Bronchial epithelial cell (primary cell): Measurements from ENCODE around the gene PCNX2. TPM values are rescaled to one million over a fixed set of nuclear protein-coding genes. Genes with fewer than 3 reads are reported as not detected.

Experiments used
- DNase-seq: peaks from one replicate; pipeline ENCODE4 v3.0.0-alpha.2; 2010; ENCODE audit warnings: low read depth
- FAIRE-seq: peaks from 2 replicates; lab custom pipeline; 2011; peaks lifted over from hg19 to GRCh38; lab: Jason Lieb, UNC
- H3K27me3 ChIP-seq: 2 replicates; pipeline ENCODE4 v1.5.1; 2011; ENCODE audit warnings: low read length; ENCODE audit not compliant: control insufficient read depth, insufficient read depth
- H3K36me3 ChIP-seq: 2 replicates; pipeline ENCODE4 v1.5.1; 2011; ENCODE audit warnings: low read length; ENCODE audit not compliant: control insufficient read depth, insufficient read depth
- H3K4me3 ChIP-seq: 2 replicates; pipeline ENCODE4 v1.5.1; 2011; ENCODE audit warnings: mild to moderate bottlenecking, low read depth, low read length, control low read depth
- total RNA-seq: library from RNA; depleted of rRNA; stranded (reverse); fragments of >200 nt; gene quantifications from 2 replicates; pipeline ENCODE4 v1.2.1, GENCODE V29; 2014
- TF ChIP-seq, protein P1 (sequence below): IDR thresholded peaks from 2 replicates; pipeline ENCODE4 v1.5.1; 2011; ENCODE audit warnings: mild to moderate bottlenecking, moderate library complexity, low read length, control low read depth, inconsistent platforms; ENCODE audit not compliant: insufficient read depth, severe bottlenecking

PCNX2 gene
- total RNA-seq, 1 donor from 2014 or later = 30.3 TPM

DNA sequence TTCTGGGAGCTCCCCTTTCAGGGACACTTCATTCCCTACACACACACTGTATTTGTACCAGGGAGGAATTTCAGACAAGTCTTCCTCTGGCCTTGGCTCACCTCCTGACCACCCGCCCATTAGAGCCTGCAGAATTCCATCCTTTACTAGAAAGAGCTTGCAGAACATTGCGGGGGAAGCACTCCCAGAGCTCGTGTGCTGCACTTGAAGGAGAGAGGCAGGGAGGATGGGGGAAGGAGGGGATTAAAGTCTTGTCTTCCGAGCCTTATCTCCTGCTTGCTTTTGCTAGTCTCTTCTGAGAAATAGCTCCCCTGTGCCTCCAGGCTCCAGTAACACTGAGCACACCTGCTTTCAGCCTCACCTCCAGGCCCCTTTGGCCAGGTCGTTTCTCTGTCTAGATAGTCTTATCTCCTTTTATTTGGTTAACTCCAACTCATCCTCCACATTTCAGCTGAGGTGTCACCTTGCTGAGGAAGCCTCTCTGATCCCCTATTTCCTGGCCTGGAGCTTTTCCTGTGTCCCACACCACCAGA, 62.0 kb downstream of the PCNX2 start:
- no peak for FAIRE-seq
- peaks cover 2% of the 10 kb centered on the region for H3K36me3 ChIP-seq
- no peak for DNase-seq
- TF ChIP-seq, protein P1, sequence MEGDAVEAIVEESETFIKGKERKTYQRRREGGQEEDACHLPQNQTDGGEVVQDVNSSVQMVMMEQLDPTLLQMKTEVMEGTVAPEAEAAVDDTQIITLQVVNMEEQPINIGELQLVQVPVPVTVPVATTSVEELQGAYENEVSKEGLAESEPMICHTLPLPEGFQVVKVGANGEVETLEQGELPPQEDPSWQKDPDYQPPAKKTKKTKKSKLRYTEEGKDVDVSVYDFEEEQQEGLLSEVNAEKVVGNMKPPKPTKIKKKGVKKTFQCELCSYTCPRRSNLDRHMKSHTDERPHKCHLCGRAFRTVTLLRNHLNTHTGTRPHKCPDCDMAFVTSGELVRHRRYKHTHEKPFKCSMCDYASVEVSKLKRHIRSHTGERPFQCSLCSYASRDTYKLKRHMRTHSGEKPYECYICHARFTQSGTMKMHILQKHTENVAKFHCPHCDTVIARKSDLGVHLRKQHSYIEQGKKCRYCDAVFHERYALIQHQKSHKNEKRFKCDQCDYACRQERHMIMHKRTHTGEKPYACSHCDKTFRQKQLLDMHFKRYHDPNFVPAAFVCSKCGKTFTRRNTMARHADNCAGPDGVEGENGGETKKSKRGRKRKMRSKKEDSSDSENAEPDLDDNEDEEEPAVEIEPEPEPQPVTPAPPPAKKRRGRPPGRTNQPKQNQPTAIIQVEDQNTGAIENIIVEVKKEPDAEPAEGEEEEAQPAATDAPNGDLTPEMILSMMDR = no peak
- H3K4me3 ChIP-seq = no peak overlapping the region
- H3K27me3 ChIP-seq = no peaks in the 10 kb centered on the region

DNA sequence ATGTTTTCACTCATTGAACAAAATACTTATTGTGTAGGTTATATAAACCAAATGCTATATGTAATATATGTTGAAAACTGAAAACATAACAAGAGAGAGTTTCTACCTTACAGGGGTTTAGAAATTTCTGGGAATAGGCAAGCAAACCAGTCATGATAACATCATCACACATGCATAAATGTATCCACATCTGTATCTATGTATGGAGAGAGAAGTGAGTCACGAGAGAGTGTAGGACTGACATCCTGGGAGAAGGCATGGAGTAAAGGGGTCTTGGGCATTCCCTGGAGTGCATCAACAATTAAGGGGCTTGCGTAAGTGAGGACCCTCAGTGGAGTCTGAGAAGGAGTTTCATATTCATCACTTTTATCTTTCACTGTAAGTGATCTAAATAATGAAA, 65.5 kb downstream of the PCNX2 start:
- DNase-seq (peak; percentile 52), FAIRE-seq (no peak)
- no peak overlapping the region for H3K4me3 ChIP-seq
- no peaks in the 10 kb centered on the region for H3K27me3 ChIP-seq
- TF ChIP-seq, protein P1 = no peak
- H3K36me3 ChIP-seq = peaks cover 3% of the 10 kb centered on the region

DNA sequence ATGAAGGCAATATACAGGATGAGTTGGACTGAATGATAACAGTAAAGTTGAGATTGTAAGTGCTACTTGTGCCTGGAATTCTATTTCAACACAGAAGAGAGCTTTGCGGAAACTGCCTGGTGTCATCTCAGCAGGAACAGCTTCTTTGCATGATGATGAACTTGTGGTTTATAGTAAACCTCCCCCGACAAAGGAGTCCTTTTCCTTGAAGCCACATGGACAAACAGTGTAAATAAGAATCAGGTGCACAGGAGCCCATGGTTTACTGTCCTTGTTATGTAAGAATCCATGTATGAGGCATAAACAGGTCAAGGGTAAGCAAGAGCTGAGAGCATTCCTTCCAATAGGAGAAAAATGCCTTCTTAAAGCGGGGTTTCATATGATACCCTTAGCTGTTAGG, 66.2 kb downstream of the PCNX2 start:
- DNase-seq (no peak), FAIRE-seq (no peak)
- peaks cover 2% of the 10 kb centered on the region for H3K36me3 ChIP-seq
- H3K4me3 ChIP-seq = no peak overlapping the region
- TF ChIP-seq, protein P1 = no peak
- H3K27me3 ChIP-seq = no peaks in the 10 kb centered on the region

DNA sequence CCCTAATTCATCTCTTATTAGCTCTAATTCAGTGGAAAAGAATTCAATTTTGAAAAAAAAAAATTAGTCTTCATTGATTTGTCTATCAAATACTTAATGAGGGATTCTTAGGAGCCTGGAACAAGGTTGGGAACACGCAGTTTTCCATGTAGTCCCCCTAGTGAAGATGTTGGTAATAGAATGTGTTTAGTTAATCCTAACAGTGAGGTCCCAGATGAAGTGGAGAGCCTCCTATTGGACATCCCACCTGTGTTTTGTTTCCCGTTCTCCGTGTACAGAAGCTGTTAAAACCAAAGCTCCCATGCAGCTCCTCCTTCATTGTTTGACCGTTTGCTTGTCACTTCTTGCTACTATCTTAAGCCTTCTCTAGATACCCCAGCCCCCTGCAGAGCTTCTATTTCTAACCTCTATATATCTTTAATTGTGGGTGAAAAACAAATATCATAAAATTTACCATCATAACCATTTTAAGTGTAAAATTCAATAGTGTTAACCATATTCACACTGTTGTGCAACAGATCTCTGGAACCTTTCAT, 67.5 kb downstream of the PCNX2 start:
- TF ChIP-seq, protein P1 = no peak
- peaks cover 2% of the 10 kb centered on the region for H3K36me3 ChIP-seq
- no peak overlapping the region for H3K4me3 ChIP-seq
- DNase-seq (no peak), FAIRE-seq (no peak)
- H3K27me3 ChIP-seq = no peaks in the 10 kb centered on the region

DNA sequence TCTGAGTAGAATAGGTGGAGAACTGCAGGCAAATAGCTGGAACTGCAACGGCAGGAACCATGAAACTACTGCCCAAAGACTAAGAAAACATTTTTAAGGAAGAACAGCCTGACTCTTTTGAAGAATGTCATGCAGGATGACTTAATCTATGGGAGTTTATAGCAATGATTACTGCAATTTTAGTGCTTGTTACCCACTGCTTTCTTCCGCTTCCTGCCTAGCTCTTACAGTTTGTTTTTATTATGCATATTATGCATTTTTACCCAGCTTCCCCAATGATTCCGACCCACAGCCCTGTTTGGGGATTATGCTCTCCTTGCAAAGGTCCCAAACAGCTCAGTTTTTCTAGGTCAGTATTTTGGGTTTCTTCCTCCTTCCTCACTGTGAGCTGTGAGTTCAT, 71.2 kb downstream of the PCNX2 start:
- Histone ChIP-seq H3K27me3 (no peaks in the 10 kb centered on the region), H3K4me3 (no peak overlapping the region), H3K36me3 (peaks cover 2% of the 10 kb centered on the region)
- TF ChIP-seq, protein P1 = no peak
- DNase-seq (no peak), FAIRE-seq (no peak)

DNA sequence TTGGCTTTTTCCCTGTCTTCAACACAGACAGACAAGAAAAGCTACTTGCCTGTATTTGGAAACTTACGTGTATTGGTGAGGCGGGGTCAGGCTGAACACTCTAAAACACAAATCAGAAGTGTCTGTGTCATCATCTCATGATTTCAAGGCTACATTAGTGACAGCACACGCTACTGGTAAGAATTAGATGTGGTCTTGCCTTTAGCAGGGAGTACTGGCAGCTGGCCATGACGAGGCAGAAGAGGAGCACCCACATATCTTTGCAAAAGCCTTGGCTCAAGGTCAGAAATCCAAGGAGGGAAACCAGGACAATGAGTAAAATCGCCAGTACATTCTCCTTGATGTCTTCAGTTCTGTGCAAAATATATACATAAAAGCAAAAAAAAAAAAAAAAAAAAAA, 77.7 kb downstream of the PCNX2 start:
- DNase-seq (no peak), FAIRE-seq (no peak)
- TF ChIP-seq, protein P1 = no peak
- Histone ChIP-seq H3K27me3 (no peaks in the 10 kb centered on the region), H3K36me3 (peaks cover 2% of the 10 kb centered on the region), H3K4me3 (no peak overlapping the region)
